Ureter (tissue), 1 donor: Measurements from ENCODE around the gene ARMC7. TPM values are rescaled to one million over a fixed set of nuclear protein-coding genes. Genes with fewer than 3 reads are reported as not detected.

Experiments used
- DNase-seq: peaks from one replicate; pipeline ENCODE4 v3.0.0-alpha.2; 2020; ENCODE audit warnings: low spot score
- total RNA-seq: library from RNA; stranded (reverse); gene quantifications from one replicate; pipeline ENCODE4 v1.2.4, GENCODE V29; 2023
- donor health status: DM: yes; HTN: yes; CAD: no.

The ARMC7 gene
- total RNA-seq, 1 donor from 2014 or later, result 13.8 TPM

GRCh38 chr17:75078284-75079022 lies 31.3 kb upstream of the ARMC7 start:
- DNase-seq, result no peak

- DNase-seq, result no peak
Measured at GRCh38 chr17:75079023-75079373, 30.8 kb upstream of the ARMC7 start.

- no peak for DNase-seq
Measured at GRCh38 chr17:75081611-75082540, 27.9 kb upstream of the ARMC7 start.

GRCh38 chr17:75082683-75083082 lies 27.1 kb upstream of the ARMC7 start:
- DNase-seq, result no peak

GRCh38 chr17:75084039-75084660 lies 25.6 kb upstream of the ARMC7 start:
- DNase-seq, result no peak

- no peak for DNase-seq
Measured at GRCh38 chr17:75086496-75087181, 23.1 kb upstream of the ARMC7 start.

- no peak for DNase-seq
Measured at GRCh38 chr17:75087182-75087557, 22.6 kb upstream of the ARMC7 start.

- DNase-seq, result peak; percentile 92
Measured at GRCh38 chr17:75087558-75088453, 22.0 kb upstream of the ARMC7 start, which contains the start of gene SLC16A5. SLC16A5 (plus strand) TSS chr17:75087954; CDS start chr17:75093637, 5,683 bp downstream.

GRCh38 chr17:75088465-75089417 lies 21.0 kb upstream of the ARMC7 start:
- DNase-seq, result no peak

GRCh38 chr17:75090871-75091854 lies 18.6 kb upstream of the ARMC7 start:
- DNase-seq, result no peak

GRCh38 chr17:75091855-75092327 lies 17.9 kb upstream of the ARMC7 start:
- no peak for DNase-seq

- DNase-seq, result no peak
Measured at GRCh38 chr17:75093548-75094158, 16.1 kb upstream of the ARMC7 start.

- no peak for DNase-seq
Measured at GRCh38 chr17:75094871-75095399, 14.8 kb upstream of the ARMC7 start.

- DNase-seq, result peak; percentile 86
Measured at GRCh38 chr17:75096082-75096625, 13.6 kb upstream of the ARMC7 start.

GRCh38 chr17:75097865-75098264 lies 11.9 kb upstream of the ARMC7 start:
- DNase-seq, result no peak

- no peak for DNase-seq
Measured at GRCh38 chr17:75098861-75099260, 10.9 kb upstream of the ARMC7 start.
